Activated CD4-positive, alpha-beta T cell treated with anti-CD3 and anti-CD28 coated beads for 1 hour (primary cell): Measurements from ENCODE around the gene SNX3.

Source experiments
- DNase-seq: peaks from one replicate; pipeline ENCODE4 v3.0.0-alpha.2; 2020

The SNX3 gene

GRCh38 chr6:108203189-108204112 is 57.4 kb downstream of the SNX3 start:
- no peak for DNase-seq

- DNase-seq = no peak
Observed at GRCh38 chr6:108200631-108201030, 60.2 kb downstream of the SNX3 start.

GRCh38 chr6:108200186-108200585 is 60.7 kb downstream of the SNX3 start:
- no peak for DNase-seq

GRCh38 chr6:108198761-108199498 is 61.9 kb downstream of the SNX3 start:
- no peak for DNase-seq

- DNase-seq = no peak
Observed at GRCh38 chr6:108195209-108195608, 65.6 kb downstream of the SNX3 start.

GRCh38 chr6:108194503-108194902 is 66.3 kb downstream of the SNX3 start:
- no peak for DNase-seq

- DNase-seq = no peak
Observed at GRCh38 chr6:108193835-108194234, 67.0 kb downstream of the SNX3 start.

- DNase-seq = no peak
Observed at GRCh38 chr6:108193131-108193530, 67.7 kb downstream of the SNX3 start.

- no peak for DNase-seq
Observed at GRCh38 chr6:108187519-108187918, 73.3 kb downstream of the SNX3 start.

GRCh38 chr6:108186226-108186625 is 74.6 kb downstream of the SNX3 start:
- DNase-seq = no peak

- DNase-seq = no peak
Observed at GRCh38 chr6:108180776-108181175, 80.1 kb downstream of the SNX3 start.

- DNase-seq = no peak
Observed at GRCh38 chr6:108180266-108180665, 80.6 kb downstream of the SNX3 start.

- DNase-seq = no peak
Observed at GRCh38 chr6:108179741-108180140, 81.1 kb downstream of the SNX3 start.

- DNase-seq = no peak
Observed at GRCh38 chr6:108176281-108177089, 84.4 kb downstream of the SNX3 start.

- DNase-seq = no peak
Observed at GRCh38 chr6:108175592-108176279, 85.1 kb downstream of the SNX3 start.

GRCh38 chr6:108175176-108175591 is 85.7 kb downstream of the SNX3 start:
- no peak for DNase-seq

GRCh38 chr6:108174371-108175175 is 86.3 kb downstream of the SNX3 start:
- DNase-seq = no peak

- no peak for DNase-seq
Observed at GRCh38 chr6:108171918-108172516, 88.8 kb downstream of the SNX3 start.

GRCh38 chr6:108171291-108171917 is 89.4 kb downstream of the SNX3 start:
- no peak for DNase-seq
